HG03571 (cell line): ENCODE results near the gene IL1RAP.
A peak's percentile ranks its signal among the peaks of the same experiment; 100 is the strongest.
"Not testable (repeated sequence)": the region's sequence is repeated elsewhere in the genome, so short reads cannot be mapped to it uniquely, and the experiment has no call there.

Experiments
- ATAC-seq: cut with Tn5 transposase; IDR thresholded peaks from one replicate; pipeline ENCODE4 v1.9.1; 2021; ENCODE audit not compliant: unreplicated experiment

The IL1RAP gene, protein sequence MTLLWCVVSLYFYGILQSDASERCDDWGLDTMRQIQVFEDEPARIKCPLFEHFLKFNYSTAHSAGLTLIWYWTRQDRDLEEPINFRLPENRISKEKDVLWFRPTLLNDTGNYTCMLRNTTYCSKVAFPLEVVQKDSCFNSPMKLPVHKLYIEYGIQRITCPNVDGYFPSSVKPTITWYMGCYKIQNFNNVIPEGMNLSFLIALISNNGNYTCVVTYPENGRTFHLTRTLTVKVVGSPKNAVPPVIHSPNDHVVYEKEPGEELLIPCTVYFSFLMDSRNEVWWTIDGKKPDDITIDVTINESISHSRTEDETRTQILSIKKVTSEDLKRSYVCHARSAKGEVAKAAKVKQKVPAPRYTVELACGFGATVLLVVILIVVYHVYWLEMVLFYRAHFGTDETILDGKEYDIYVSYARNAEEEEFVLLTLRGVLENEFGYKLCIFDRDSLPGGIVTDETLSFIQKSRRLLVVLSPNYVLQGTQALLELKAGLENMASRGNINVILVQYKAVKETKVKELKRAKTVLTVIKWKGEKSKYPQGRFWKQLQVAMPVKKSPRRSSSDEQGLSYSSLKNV

DNA sequence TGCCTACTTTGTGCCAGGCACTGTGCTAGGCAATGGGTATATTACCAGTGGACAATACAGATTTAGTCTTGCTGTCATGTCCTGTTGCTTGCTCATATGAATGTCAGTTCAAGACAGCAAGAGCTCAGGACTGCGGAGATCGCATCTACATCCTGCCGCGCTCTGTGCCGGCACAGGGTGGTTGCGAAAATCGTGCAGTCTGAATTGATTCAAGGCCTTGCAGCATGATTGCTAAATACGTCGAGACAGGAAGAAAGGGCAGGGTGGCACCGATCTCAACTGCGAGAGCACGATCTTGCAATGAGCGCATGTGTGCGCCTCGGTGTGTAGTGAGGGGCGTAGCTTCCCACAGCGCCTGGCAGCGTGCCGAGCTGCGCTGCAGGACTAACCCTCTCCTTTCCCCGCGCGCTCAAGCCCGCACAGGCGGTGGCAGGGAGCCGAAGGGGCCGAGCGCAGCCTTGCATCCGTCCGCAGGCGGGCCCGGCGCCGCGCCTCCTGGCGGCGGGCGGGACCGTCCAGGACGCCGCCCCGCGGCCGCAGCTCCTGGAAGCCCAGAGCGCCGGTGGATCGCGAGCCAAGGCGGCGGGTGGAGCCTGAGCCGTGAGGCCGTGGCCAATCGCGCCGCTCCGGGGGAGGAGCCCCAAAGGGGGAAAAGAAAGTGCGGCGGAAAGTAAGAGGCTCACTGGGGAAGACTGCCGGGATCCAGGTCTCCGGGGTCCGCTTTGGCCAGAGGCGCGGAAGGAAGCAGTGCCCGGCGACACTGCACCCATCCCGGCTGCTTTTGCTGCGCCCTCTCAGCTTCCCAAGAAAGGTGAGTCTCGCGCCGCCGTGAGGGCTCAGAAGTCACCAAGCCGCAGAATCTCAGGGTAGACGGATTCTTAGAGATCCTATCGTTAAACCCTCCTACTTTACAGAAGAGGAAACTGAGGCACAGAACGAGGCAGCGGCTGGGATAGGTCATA lies at the start of gene IL1RAP:
Gene IL1RAP (plus strand): TSS at position 677 of the 962 bp plus-strand sequence. CDS start 50,205 bp downstream, outside the sequence.
- ATAC-seq, result peak; percentile 100

GRCh38 chr3:190467922-190468321 lies 46.0 kb upstream of the IL1RAP start:
- ATAC-seq, result no peak

- ATAC-seq, result not testable (repeated sequence)
These were observed 40.6 kb upstream of the IL1RAP start for GRCh38 chr3:190473261-190473660.

DNA sequence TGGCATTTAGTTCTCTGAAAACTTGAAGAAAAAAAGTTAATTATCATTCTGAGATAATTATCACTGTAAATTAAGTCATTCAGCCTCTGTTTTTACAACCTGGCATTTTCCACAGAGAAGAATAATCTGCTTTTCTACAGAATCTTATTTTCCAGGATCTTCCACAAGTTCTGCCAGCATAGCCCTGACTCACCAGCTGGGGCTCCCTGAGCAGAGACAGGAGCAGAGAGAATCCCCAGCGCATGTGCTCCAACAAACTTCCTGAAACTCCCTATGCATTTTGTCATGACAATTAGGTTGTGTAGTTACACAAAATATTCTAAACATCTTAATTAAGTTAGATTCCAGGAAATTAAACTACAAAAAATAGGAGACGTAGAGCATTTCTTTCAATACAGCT lies 32.1 kb upstream of the IL1RAP start:
- ATAC-seq, result no peak

GRCh38 chr3:190485830-190486532 lies 27.9 kb upstream of the IL1RAP start:
- ATAC-seq, result no peak

DNA sequence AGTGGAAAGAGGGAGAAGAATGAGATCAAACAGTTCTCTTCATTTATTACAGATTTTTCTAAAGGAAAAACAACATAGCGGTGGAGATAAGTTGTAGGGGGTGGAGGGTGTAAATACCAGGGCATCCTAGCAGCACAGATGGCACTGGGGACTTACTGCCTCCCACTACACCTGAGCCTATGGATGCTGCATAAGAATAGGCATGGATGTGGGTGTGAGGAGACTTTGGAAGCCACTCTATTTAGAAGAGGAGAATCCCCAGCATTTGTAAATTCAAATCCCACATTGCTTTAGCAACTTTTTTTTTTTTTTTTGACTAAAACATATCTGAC lies 27.4 kb upstream of the IL1RAP start:
- ATAC-seq, result no peak

- no peak for ATAC-seq
These were observed 26.8 kb upstream of the IL1RAP start for GRCh38 chr3:190486908-190487607.

DNA sequence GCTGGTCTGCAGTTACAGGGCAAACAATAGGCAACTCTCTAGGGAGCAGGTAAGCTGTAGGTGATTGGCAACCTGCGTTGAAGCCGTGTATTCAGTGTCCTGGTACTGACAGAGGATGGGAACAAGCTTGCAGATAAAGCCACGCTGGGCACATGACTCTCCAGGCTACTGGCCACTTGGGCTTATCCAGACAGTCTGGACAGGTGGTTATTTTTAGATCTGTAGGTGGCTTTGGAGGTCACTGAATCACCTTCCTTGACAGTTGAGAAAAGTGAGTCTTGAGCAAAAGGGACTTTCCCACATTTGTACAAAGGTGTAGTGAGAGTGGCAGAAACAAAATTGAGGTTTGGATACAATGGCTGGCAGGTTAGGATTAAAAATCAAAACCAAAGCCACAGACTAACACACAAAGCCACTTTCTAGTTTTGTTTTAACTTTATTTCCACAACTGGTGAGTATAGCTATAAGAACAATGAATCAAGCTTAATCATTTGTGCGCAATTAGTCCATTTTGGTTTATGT lies 22.3 kb upstream of the IL1RAP start:
- ATAC-seq, result no peak

- ATAC-seq, result no peak
These were observed 21.8 kb upstream of the IL1RAP start for GRCh38 chr3:190492129-190492528.

- no peak for ATAC-seq
These were observed 20.9 kb upstream of the IL1RAP start for GRCh38 chr3:190492966-190493365.

DNA sequence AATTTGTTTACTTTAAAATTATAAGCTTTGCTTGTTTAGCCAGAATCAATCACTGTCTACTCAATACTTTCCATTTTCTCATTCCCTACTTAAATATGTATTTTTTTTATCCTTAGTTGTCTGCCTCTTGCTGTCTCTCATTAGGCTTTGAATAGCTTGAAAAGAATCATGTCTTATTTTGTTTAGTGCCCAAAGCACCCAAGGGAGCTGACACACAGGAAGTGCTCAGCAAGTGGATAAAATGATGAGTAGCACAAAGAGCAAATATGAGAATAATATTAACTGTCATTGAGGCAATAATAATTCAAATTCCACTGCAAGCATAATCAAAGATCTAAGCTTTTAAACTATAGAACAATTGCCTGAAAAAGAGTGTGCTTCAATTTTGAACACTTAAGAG lies 19.0 kb upstream of the IL1RAP start:
- no peak for ATAC-seq

DNA sequence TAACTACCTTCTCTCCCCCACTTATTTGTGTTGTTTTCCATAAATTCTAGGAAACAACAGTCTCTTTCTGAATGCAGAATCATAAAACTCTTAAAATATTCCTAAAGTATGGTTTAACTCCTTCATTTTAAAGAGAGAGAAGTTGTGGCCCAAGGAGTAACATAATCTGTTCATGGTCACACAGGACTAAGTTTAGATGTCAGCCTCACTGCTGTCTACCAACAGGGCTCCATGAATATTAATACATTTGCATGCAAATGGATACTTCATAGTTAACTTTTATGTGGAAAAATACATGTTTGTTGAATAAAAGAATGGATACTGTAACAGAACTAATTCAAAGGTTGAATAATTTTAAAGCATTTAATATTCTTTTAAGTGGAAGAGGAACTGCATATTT lies 18.5 kb upstream of the IL1RAP start:
- ATAC-seq, result no peak

DNA sequence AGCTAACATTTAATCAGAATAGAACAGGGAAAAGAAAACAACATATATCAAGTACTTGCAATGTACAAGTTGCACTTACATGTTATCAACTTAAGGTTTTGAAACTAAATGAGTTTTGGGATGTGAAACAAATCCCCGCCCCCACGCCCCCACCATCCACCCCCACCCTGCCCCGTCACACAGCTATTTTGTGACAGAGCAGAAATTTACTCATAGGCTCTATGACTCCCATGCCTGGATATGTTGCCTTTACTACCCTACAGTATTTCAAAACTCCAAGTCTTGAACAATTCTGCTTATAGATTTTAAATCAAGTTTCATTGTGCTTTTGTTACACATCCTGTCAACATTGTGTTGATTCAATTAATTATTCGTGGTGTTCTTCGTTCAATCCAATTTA lies 18.1 kb upstream of the IL1RAP start:
- ATAC-seq, result no peak

- no peak for ATAC-seq
These were observed 17.0 kb upstream of the IL1RAP start for GRCh38 chr3:190496859-190497258.

GRCh38 chr3:190497811-190498210 lies 16.1 kb upstream of the IL1RAP start:
- ATAC-seq, result no peak

- ATAC-seq, result no peak
These were observed 15.6 kb upstream of the IL1RAP start for GRCh38 chr3:190498293-190498692.

DNA sequence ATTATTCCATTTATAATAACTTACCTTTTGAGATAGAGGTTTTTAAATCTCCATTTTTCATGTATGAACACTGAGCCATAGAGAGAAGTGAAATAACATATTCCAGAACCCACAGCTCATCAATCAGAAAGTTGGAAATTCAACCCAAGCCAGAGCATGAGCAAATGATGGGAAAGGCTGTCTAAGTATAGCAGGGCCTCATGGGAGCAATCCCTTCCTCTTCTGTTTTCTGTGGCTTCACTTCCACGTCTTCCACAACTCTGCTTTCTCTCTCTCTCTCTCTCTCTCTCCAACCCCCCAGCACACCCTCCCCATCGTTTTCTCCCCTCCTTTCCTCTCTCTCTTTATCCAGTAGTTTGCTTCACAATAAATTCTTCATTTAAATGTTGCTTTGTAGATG lies 14.8 kb upstream of the IL1RAP start:
- ATAC-seq, result no peak

DNA sequence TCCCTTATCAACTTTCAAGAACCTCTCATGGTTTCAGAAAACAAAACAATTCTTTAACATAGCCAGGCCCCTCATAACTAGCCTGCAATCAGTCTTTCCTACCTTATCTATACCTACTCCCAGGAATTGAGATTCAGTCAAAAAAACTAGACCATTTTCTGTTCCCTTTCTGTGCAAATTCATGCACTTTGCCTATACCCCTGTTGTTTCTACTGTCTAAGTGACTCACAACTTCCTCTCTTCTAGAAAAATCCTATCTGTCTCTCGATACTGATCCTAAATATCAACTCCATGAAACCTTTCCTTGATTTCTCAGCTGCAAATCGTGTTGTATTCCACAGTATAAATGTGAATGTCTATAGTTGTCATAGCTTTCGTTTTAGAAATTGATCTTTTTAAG lies 10.9 kb upstream of the IL1RAP start:
- ATAC-seq, result no peak

DNA sequence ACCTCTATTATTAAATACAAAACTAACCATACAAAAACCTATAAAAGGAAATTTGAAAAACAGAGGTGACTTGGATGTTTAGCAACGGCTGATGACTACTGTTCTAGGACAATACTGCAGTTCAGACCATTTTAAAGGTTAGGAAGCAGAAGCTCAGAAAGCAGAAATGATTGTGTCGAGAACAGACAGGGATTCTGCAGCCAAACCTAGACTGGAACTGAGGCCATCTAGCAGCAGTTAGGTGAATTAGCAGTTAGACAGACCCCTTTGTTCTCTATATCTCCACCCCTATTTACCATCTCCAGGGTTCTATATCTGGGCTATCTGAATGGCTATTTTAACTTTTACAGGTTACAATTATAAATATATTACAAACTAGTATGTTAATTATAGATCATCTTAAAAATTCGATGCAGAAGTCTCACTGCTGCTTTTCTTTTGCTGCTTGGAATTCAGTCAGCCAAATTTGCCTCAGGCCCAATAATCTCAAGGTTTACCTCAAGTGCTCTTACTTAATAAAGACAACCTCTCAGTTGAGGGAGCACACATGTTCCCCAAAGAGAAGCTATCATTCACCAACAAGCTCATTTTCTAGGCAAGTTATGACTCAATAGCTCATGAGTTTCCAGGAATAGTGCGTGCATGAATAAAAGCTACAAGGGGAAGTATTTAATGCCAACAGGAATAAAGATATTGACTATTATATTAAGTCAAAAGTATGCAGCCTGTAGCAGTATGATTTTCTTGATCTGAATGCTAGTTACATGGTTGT lies 9.3 kb upstream of the IL1RAP start:
- ATAC-seq, result no peak
